ENCODE measurements around the gene ANO6. TPM values are rescaled to one million over a fixed set of nuclear protein-coding genes. Genes with fewer than 3 reads are reported as not detected.

Gene ANO6
- polyA plus RNA-seq, 1 donor from 2014 or later = 9.0 TPM

DNA sequence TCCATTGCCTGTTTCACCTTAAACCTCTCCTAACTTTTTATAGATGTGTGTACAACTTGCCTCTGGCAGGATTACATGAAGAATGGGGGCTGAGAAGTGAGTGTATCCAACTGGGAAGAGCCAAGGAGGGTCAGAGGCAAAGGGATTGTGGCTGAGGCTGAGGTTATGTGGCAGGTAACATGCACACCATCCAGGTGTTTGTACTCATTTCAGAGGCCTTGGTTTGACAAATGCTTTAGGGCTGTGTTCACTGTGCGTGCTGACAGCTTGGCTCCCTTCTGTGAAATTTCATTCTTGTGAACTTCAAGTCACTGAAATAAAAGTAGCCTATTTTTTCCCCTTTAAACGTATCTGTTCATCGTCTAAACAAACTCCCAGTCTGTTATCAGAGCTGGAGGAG lies 47.7 kb downstream of the ANO6 start:
- no peaks in the 10 kb centered on the region for H3K9me3 ChIP-seq (ENCODE audit: low read length)
- H3K9ac ChIP-seq (ENCODE audit: low read length) = no peak overlapping the region
- H3F3A ChIP-seq (ENCODE audit: insufficient read depth, low read length, poor library complexity, severe bottlenecking) = no peaks in the 10 kb centered on the region
- H3K36me3 ChIP-seq (ENCODE audit: insufficient read depth, low read length) = no peaks in the 10 kb centered on the region
- no peak overlapping the region for H3K4me2 ChIP-seq (ENCODE audit: low read length)
- no peaks in the 10 kb centered on the region for H4K20me1 ChIP-seq (ENCODE audit: insufficient read depth)
- no peak overlapping the region for H3K4me3 ChIP-seq (ENCODE audit: low read length)
- no peaks in the 10 kb centered on the region for H3K79me2 ChIP-seq (replicated peaks; ENCODE audit: insufficient read depth, low read length)
- H2AFZ ChIP-seq (ENCODE audit: low read depth, low read length) = no peak overlapping the region
- TF ChIP-seq SMC3 (conservative IDR thresholded peaks at IDR 0.05; ENCODE audit: poor library complexity) (no peak), TAF1 (IDR thresholded peaks at IDR 0.05; ENCODE audit: low read depth) (no peak), POLR2AphosphoS5 (IDR thresholded peaks at IDR 0.05) (no peak), EP300 (conservative IDR thresholded peaks at IDR 0.05; ENCODE audit: poor library complexity, severe bottlenecking) (no peak), MXI1 (conservative IDR thresholded peaks at IDR 0.05; ENCODE audit: poor library complexity, severe bottlenecking) (no peak), EZH2 (IDR thresholded peaks at IDR 0.05; ENCODE audit: borderline replicate concordance, insufficient read depth, low read length, poor library complexity, severe bottlenecking) (no peak), RAD21 (conservative IDR thresholded peaks at IDR 0.05) (no peak)
- TF ChIP-seq, protein P1, sequence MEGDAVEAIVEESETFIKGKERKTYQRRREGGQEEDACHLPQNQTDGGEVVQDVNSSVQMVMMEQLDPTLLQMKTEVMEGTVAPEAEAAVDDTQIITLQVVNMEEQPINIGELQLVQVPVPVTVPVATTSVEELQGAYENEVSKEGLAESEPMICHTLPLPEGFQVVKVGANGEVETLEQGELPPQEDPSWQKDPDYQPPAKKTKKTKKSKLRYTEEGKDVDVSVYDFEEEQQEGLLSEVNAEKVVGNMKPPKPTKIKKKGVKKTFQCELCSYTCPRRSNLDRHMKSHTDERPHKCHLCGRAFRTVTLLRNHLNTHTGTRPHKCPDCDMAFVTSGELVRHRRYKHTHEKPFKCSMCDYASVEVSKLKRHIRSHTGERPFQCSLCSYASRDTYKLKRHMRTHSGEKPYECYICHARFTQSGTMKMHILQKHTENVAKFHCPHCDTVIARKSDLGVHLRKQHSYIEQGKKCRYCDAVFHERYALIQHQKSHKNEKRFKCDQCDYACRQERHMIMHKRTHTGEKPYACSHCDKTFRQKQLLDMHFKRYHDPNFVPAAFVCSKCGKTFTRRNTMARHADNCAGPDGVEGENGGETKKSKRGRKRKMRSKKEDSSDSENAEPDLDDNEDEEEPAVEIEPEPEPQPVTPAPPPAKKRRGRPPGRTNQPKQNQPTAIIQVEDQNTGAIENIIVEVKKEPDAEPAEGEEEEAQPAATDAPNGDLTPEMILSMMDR (IDR thresholded peaks at IDR 0.05; ENCODE audit: poor library complexity, severe bottlenecking) = no peak
- TF ChIP-seq, protein P2, sequence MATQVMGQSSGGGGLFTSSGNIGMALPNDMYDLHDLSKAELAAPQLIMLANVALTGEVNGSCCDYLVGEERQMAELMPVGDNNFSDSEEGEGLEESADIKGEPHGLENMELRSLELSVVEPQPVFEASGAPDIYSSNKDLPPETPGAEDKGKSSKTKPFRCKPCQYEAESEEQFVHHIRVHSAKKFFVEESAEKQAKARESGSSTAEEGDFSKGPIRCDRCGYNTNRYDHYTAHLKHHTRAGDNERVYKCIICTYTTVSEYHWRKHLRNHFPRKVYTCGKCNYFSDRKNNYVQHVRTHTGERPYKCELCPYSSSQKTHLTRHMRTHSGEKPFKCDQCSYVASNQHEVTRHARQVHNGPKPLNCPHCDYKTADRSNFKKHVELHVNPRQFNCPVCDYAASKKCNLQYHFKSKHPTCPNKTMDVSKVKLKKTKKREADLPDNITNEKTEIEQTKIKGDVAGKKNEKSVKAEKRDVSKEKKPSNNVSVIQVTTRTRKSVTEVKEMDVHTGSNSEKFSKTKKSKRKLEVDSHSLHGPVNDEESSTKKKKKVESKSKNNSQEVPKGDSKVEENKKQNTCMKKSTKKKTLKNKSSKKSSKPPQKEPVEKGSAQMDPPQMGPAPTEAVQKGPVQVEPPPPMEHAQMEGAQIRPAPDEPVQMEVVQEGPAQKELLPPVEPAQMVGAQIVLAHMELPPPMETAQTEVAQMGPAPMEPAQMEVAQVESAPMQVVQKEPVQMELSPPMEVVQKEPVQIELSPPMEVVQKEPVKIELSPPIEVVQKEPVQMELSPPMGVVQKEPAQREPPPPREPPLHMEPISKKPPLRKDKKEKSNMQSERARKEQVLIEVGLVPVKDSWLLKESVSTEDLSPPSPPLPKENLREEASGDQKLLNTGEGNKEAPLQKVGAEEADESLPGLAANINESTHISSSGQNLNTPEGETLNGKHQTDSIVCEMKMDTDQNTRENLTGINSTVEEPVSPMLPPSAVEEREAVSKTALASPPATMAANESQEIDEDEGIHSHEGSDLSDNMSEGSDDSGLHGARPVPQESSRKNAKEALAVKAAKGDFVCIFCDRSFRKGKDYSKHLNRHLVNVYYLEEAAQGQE (IDR thresholded peaks at IDR 0.05; ENCODE audit: borderline replicate concordance) = no peak
- no peaks in the 10 kb centered on the region for H3K27me3 ChIP-seq (ENCODE audit: insufficient read depth, low read depth, low read length)
- H3K27ac ChIP-seq (ENCODE audit: low read length) = no peak overlapping the region
- H3K9me2 ChIP-seq (ENCODE audit: insufficient read depth, low read length) = no peaks in the 10 kb centered on the region

DNA sequence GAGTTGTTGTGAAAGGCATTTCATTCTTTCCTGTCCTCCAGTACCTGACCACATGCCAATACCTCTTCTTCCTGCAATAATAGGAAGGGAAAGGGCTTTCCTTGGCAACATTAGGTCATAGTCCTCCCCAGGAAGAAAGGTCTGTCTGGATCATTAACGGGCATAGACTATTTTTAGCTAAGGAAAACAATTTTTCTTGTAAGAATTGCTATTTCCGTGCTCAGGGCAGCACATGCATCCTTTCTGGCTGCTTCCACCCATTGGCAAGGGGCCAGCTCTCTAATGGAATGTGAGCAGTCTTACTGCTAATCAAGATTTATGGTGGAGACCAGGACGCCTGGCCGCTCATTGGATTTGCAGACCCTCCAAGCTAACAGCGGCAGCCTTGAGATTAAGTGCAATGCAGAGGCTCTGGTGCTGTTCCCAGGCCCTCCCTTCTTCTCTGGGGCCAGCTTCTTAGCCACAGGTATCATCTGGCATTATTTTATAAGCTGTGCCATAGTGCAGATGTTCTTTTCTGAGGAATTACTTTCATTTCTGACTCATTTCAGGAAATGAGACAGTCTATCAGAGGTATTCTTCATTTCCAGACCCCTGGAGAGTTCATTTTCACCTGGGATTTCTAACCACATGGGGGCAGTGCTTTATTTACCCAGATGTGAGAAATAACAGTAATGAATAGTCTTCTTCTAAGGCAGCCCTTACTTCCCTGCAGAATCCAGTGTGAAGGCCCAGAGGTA lies 52.9 kb downstream of the ANO6 start:
- Histone ChIP-seq H3K79me2 (replicated peaks; ENCODE audit: insufficient read depth, low read length) (no peaks in the 10 kb centered on the region), H4K20me1 (ENCODE audit: insufficient read depth) (no peaks in the 10 kb centered on the region), H3K27ac (ENCODE audit: low read length) (no peak overlapping the region), H3K36me3 (ENCODE audit: insufficient read depth, low read length) (no peaks in the 10 kb centered on the region), H3K27me3 (ENCODE audit: insufficient read depth, low read depth, low read length) (no peaks in the 10 kb centered on the region), H3K4me2 (ENCODE audit: low read length) (no peak overlapping the region), H3F3A (ENCODE audit: insufficient read depth, low read length, poor library complexity, severe bottlenecking) (no peaks in the 10 kb centered on the region), H2AFZ (ENCODE audit: low read depth, low read length) (no peak overlapping the region), H3K9me2 (ENCODE audit: insufficient read depth, low read length) (no peaks in the 10 kb centered on the region), H3K4me3 (ENCODE audit: low read length) (no peak overlapping the region), H3K9ac (ENCODE audit: low read length) (no peak overlapping the region), H3K9me3 (ENCODE audit: low read length) (no peaks in the 10 kb centered on the region)
- TF ChIP-seq EZH2 (IDR thresholded peaks at IDR 0.05; ENCODE audit: borderline replicate concordance, insufficient read depth, low read length, poor library complexity, severe bottlenecking) = no peak
- no peak for TF ChIP-seq EP300 (conservative IDR thresholded peaks at IDR 0.05; ENCODE audit: poor library complexity, severe bottlenecking)
- TF ChIP-seq, protein P2 (IDR thresholded peaks at IDR 0.05; ENCODE audit: borderline replicate concordance) = no peak
- TF ChIP-seq, protein P1 (IDR thresholded peaks at IDR 0.05; ENCODE audit: poor library complexity, severe bottlenecking) = no peak
- no peak for TF ChIP-seq SMC3 (conservative IDR thresholded peaks at IDR 0.05; ENCODE audit: poor library complexity)
- TF ChIP-seq RAD21 (conservative IDR thresholded peaks at IDR 0.05) = no peak
- TF ChIP-seq TAF1 (IDR thresholded peaks at IDR 0.05; ENCODE audit: low read depth) = no peak
- TF ChIP-seq MXI1 (conservative IDR thresholded peaks at IDR 0.05; ENCODE audit: poor library complexity, severe bottlenecking) = no peak
- no peak for TF ChIP-seq POLR2AphosphoS5 (IDR thresholded peaks at IDR 0.05)
